ENCODE measurements around the gene ZNF433. TPM values are rescaled to one million over a fixed set of nuclear protein-coding genes. Genes with fewer than 3 reads are reported as not detected.
A peak's percentile ranks its signal among the peaks of the same experiment; 100 is the strongest.
"Not testable (repeated sequence)": the region's sequence is repeated elsewhere in the genome, so short reads cannot be mapped to it uniquely, and the experiment has no call there.

ZNF433 gene
- 5.7 and 5.8 TPM in 2 replicates for total RNA-seq
- long read RNA-seq, transcript ZNF433-208 (4 exons, 785 nt): major isoform, 9 of 14 reads
- long read RNA-seq, partial matches to known transcripts: 0 of 14 reads
- long read RNA-seq, other reads (novel, unspliced or antisense): 2 of 14 reads

GRCh38 chr19:12035220-12036172 lies at the start of gene ZNF433:
Gene ZNF433, minus strand, starts transcription at chr19:12035679. Its CDS starts 140 bp downstream, at chr19:12035539.
- H3K27me3 Mint-ChIP-seq (ENCODE audit: low read depth): no peaks in the 10 kb centered on the region
- H3K27ac Mint-ChIP-seq (ENCODE audit: unreplicated experiment): peak within 1 kb of the TSS; percentile 95
- no peak for TF ChIP-seq CTCF (conservative IDR thresholded peaks at IDR 0.05)

GRCh38 chr19:12083336-12083735 lies 47.9 kb upstream of the ZNF433 start:
- peaks cover 15% of the 10 kb centered on the region for H3K9me3 Mint-ChIP-seq

More at GRCh38 chr19:12035220-12036172, at the start of gene ZNF433:
- peaks cover 3% of the 10 kb centered on the region for H3K9me3 Mint-ChIP-seq
- DNase-seq (ENCODE audit: low read depth, low spot score): peak; percentile 93
- H3K4me1 Mint-ChIP-seq: peaks cover 27% of the 10 kb centered on the region
- peak within 1 kb of the TSS; percentile 91 for H3K4me3 Mint-ChIP-seq
- peaks cover 28% of the 10 kb centered on the region for H3K36me3 Mint-ChIP-seq (ENCODE audit: low read depth)

GRCh38 chr19:12077375-12077774 lies 41.9 kb upstream of the ZNF433 start:
- Mint-ChIP-seq H3K27me3 (ENCODE audit: low read depth) (no peaks in the 10 kb centered on the region), H3K36me3 (ENCODE audit: low read depth) (peaks cover 71% of the 10 kb centered on the region), H3K27ac (ENCODE audit: unreplicated experiment) (no peak overlapping the region), H3K9me3 (peaks cover 26% of the 10 kb centered on the region), H3K4me1 (no peaks in the 10 kb centered on the region), H3K4me3 (no peak overlapping the region)
- TF ChIP-seq CTCF (conservative IDR thresholded peaks at IDR 0.05): no peak
- no peak for DNase-seq (ENCODE audit: low read depth, low spot score)

More at GRCh38 chr19:12083336-12083735, 47.9 kb upstream of the ZNF433 start:
- not testable (repeated sequence) for H3K4me1 Mint-ChIP-seq; H3K27ac Mint-ChIP-seq (ENCODE audit: unreplicated experiment); DNase-seq (ENCODE audit: low read depth, low spot score); H3K27me3 Mint-ChIP-seq (ENCODE audit: low read depth); H3K4me3 Mint-ChIP-seq
- peaks cover 31% of the 10 kb centered on the region for H3K36me3 Mint-ChIP-seq (ENCODE audit: low read depth)

- H3K4me3 Mint-ChIP-seq: peak overlapping the region; percentile 11
- not testable (repeated sequence) for DNase-seq (ENCODE audit: low read depth, low spot score); H3K4me1 Mint-ChIP-seq; H3K27ac Mint-ChIP-seq (ENCODE audit: unreplicated experiment); H3K27me3 Mint-ChIP-seq (ENCODE audit: low read depth)
- peaks cover 25% of the 10 kb centered on the region for H3K9me3 Mint-ChIP-seq
- H3K36me3 Mint-ChIP-seq (ENCODE audit: low read depth): peaks cover 69% of the 10 kb centered on the region
These were observed 40.9 kb upstream of the ZNF433 start for GRCh38 chr19:12076331-12076730.

GRCh38 chr19:12075538-12076139 lies 40.2 kb upstream of the ZNF433 start:
- H3K36me3 Mint-ChIP-seq (ENCODE audit: low read depth): peaks cover 70% of the 10 kb centered on the region
- no peak for DNase-seq (ENCODE audit: low read depth, low spot score)
- H3K27ac Mint-ChIP-seq (ENCODE audit: unreplicated experiment): no peak overlapping the region
- peak overlapping the region; percentile 11 for H3K4me3 Mint-ChIP-seq
- H3K27me3 Mint-ChIP-seq (ENCODE audit: low read depth): no peaks in the 10 kb centered on the region
- TF ChIP-seq CTCF (conservative IDR thresholded peaks at IDR 0.05): no peak
- no peaks in the 10 kb centered on the region for H3K4me1 Mint-ChIP-seq
- H3K9me3 Mint-ChIP-seq: peaks cover 25% of the 10 kb centered on the region

GRCh38 chr19:12064590-12065538 lies 29.4 kb upstream of the ZNF433 start, which contains the start of gene ZNF844:
Gene ZNF844, plus strand, starts transcription at chr19:12064731. Its CDS starts 143 bp downstream, at chr19:12064874.
- no peak for TF ChIP-seq CTCF (conservative IDR thresholded peaks at IDR 0.05)
- peaks cover 10% of the 10 kb centered on the region for H3K4me1 Mint-ChIP-seq
- H3K4me3 Mint-ChIP-seq: peak within 1 kb of the TSS; percentile 93
- peak within 1 kb of the TSS; percentile 87 for H3K27ac Mint-ChIP-seq (ENCODE audit: unreplicated experiment)
- no peaks in the 10 kb centered on the region for H3K27me3 Mint-ChIP-seq (ENCODE audit: low read depth)
- peak; percentile 92 for DNase-seq (ENCODE audit: low read depth, low spot score)
- H3K9me3 Mint-ChIP-seq: no peaks in the 10 kb centered on the region
- peaks cover 15% of the 10 kb centered on the region for H3K36me3 Mint-ChIP-seq (ENCODE audit: low read depth)
